22Rv1 (cell line): Measurements from ENCODE around the gene TTC7B.

Experiments
- CTCF ChIP-seq: fragments of 450-650 bp; IDR thresholded peaks from 2 replicates; pipeline ENCODE4 v1.5.1; 2017; ENCODE audit warnings: mild to moderate bottlenecking
- ZFX ChIP-seq: fragments of 450-650 bp; IDR thresholded peaks from 2 replicates; pipeline ENCODE4 v1.6.1; 2017; ENCODE audit warnings: antibody characterized with exemption, borderline replicate concordance

DNA sequence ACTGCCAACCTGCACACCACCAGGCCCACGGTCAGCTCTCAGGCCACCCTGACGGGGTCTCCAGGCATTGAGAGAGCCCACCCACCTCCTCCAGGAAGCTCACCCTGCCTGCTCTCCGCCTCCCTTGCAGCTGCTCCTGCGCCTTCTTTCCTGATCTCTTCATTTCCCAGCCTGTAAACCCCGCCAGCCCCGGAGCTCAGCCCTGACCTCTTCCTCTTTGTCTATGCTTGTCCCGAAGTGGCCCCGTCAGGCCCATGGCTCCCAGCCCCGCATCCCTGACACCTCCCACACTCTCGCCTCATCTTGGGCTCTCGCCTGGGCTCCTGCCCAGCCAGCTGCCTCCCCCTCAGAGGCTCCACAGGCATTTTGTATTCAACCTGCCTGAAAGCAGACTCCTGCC, 280.1 kb downstream of the TTC7B start:
- TF ChIP-seq CTCF: no peak
- no peak for TF ChIP-seq ZFX
